IMR-90 (cell line): ENCODE results near the gene CEP295NL. TPM values are rescaled to one million over a fixed set of nuclear protein-coding genes. Genes with fewer than 3 reads are reported as not detected.

Source experiments
- ATAC-seq: fragments of 200-7000 bp; cut with Tn5 transposase; 2 replicates; pipeline ENCODE4 v1.9.1; 2020; ENCODE audit warnings: low read depth, mild to moderate bottlenecking, moderate library complexity
- Bru-seq: library from RNA; stranded (reverse); fragments of 400-500 nt; gene quantifications from one replicate; lab custom pipeline; 2021; lab: Mats Ljungman, UMichigan
- BruChase-seq, 2 experiments: library from RNA; stranded (reverse); fragments of 400-500 nt; gene quantifications; one replicate each; lab custom pipeline; 2021; lab: Mats Ljungman, UMichigan
- BruUV-seq: library from RNA; stranded (reverse); fragments of 400-500 nt; replicated peaks from 2 replicates; lab custom pipeline; 2021; lab: Mats Ljungman, UMichigan
- CTCF ChIA-PET: fragments of 300-600 bp; formaldehyde crosslinking; extraction: SDS; loops from one replicate; lab custom pipeline; 2021; ENCODE audit warnings: antibody characterized with exemption; lab: Yijun Ruan, JAX
- POLR2A ChIA-PET: fragments of 300-600 bp; sonication (Branson Sonifier 250); formaldehyde crosslinking; loops from one replicate; lab custom pipeline; 2022; ENCODE audit warnings: antibody characterized with exemption; ENCODE audit not compliant: unreplicated experiment; lab: Charles Lee
- DNase-seq: peaks from one replicate; pipeline ENCODE4 v3.0.0; 2013
- H2AFZ ChIP-seq: replicated peaks from 2 replicates; pipeline ENCODE3; 2013; ENCODE audit warnings: low read length, mild to moderate bottlenecking; ENCODE audit not compliant: poor library complexity
- H2AK5ac ChIP-seq: 2 replicates; pipeline ENCODE4 v1.6.1; 2013; ENCODE audit warnings: low read depth, low read length, inconsistent platforms
- H2AK9ac ChIP-seq: replicated peaks from 2 replicates; pipeline ENCODE3; 2013; ENCODE audit warnings: mild to moderate bottlenecking, low read depth, low read length, moderate library complexity; ENCODE audit not compliant: poor library complexity
- H2BK120ac ChIP-seq: 2 replicates; pipeline ENCODE4 v1.6.1; 2013; ENCODE audit warnings: low read depth, low read length, inconsistent platforms
- H2BK15ac ChIP-seq: 3 replicates; pipeline ENCODE4 v1.6.1; 2013; ENCODE audit warnings: low read depth, low read length, inconsistent platforms
- H2BK20ac ChIP-seq: 2 replicates; pipeline ENCODE4 v1.6.1; 2013; ENCODE audit warnings: low read depth, mild to moderate bottlenecking, inconsistent platforms, low read length, moderate library complexity
- H2BK5ac ChIP-seq: 2 replicates; pipeline ENCODE4 v1.6.1; 2013; ENCODE audit warnings: mild to moderate bottlenecking, low read depth, low read length, inconsistent platforms; ENCODE audit not compliant: poor library complexity, severe bottlenecking
- H3K14ac ChIP-seq: replicated peaks from 2 replicates; pipeline ENCODE4 v1.6.1; 2013; ENCODE audit warnings: low read depth, low read length, inconsistent platforms
- H3K18ac ChIP-seq: 2 replicates; pipeline ENCODE4 v1.6.1; 2013; ENCODE audit warnings: low read depth, low read length, control low read depth
- H3K23ac ChIP-seq: 2 replicates; pipeline ENCODE4 v1.6.1; 2013; ENCODE audit warnings: low read depth, low read length, inconsistent platforms
- H3K27ac ChIP-seq: 2 replicates; pipeline ENCODE4 v1.5.1; 2013; ENCODE audit warnings: mild to moderate bottlenecking, control low read depth, low read length; ENCODE audit not compliant: insufficient read depth
- H3K27me3 ChIP-seq: 2 replicates; pipeline ENCODE4 v1.6.1; 2013; ENCODE audit warnings: low read length; ENCODE audit not compliant: control insufficient read depth, insufficient read depth
- H3K36me3 ChIP-seq: 2 replicates; pipeline ENCODE4 v1.6.1; 2013; ENCODE audit warnings: low read length, mixed read lengths; ENCODE audit not compliant: control insufficient read depth, insufficient read depth
- H3K4ac ChIP-seq: 2 replicates; pipeline ENCODE4 v1.6.1; 2013; ENCODE audit warnings: low read depth, low read length, inconsistent platforms
- H3K4me1 ChIP-seq: 2 replicates; pipeline ENCODE4 v1.6.1; 2013; ENCODE audit warnings: low read length, mixed read lengths; ENCODE audit not compliant: control insufficient read depth, insufficient read depth
- H3K4me2 ChIP-seq: 2 replicates; pipeline ENCODE4 v1.6.1; 2013; ENCODE audit warnings: low read depth, mild to moderate bottlenecking, control low read depth, low read length, moderate library complexity
- H3K4me3 ChIP-seq: 2 replicates; pipeline ENCODE4 v1.5.1; 2013; ENCODE audit warnings: low read depth, mild to moderate bottlenecking, control low read depth, low read length, moderate library complexity; ENCODE audit not compliant: insufficient read depth
- H3K56ac ChIP-seq: 2 replicates; pipeline ENCODE4 v1.6.1; 2013; ENCODE audit warnings: low read length, inconsistent platforms; ENCODE audit not compliant: insufficient read depth; ENCODE audit errors: extremely low read depth
- H3K79me1 ChIP-seq, 2 experiments: 2 replicates each; pipeline ENCODE4 v1.6.1; 2013; ENCODE audit warnings: low read length in 2 of 2, inconsistent platforms in 1 of 2, low read depth in 1 of 2
- H3K9ac ChIP-seq: 2 replicates; pipeline ENCODE4 v1.6.1; 2013; ENCODE audit warnings: low read depth, low read length, control low read depth
- H3K9me1 ChIP-seq: 2 replicates; pipeline ENCODE4 v1.6.1; 2013; ENCODE audit warnings: low read length, inconsistent platforms; ENCODE audit not compliant: insufficient read depth
- H3K9me3 ChIP-seq: 2 replicates; pipeline ENCODE4 v1.6.1; 2013; ENCODE audit warnings: low read length; ENCODE audit not compliant: control insufficient read depth, insufficient read depth
- H4K20me1 ChIP-seq: 2 replicates; pipeline ENCODE4 v1.6.1; 2013; ENCODE audit warnings: low read length, inconsistent platforms; ENCODE audit not compliant: insufficient read depth
- H4K5ac ChIP-seq: 2 replicates; pipeline ENCODE4 v1.6.1; 2013; ENCODE audit warnings: mild to moderate bottlenecking, low read depth, low read length, control low read depth
- H4K8ac ChIP-seq, 2 experiments: 2 replicates each; pipeline ENCODE4 v1.6.1; 2013; ENCODE audit warnings: low read depth in 2 of 2, low read length in 2 of 2, control low read depth in 1 of 2, inconsistent platforms in 1 of 2
- H4K91ac ChIP-seq: 2 replicates; pipeline ENCODE4 v1.6.1; 2013; ENCODE audit warnings: low read depth, low read length, inconsistent platforms; ENCODE audit not compliant: insufficient read depth
- BHLHE40 ChIP-seq: fragments of 150-350 bp; IDR thresholded peaks from 2 replicates; pipeline ENCODE4 v1.6.1; 2016; ENCODE audit warnings: mild to moderate bottlenecking, low read depth, low read length
- CEBPB ChIP-seq: IDR thresholded peaks from 2 replicates; pipeline ENCODE4 v1.6.1; 2012; ENCODE audit warnings: low read depth, low read length, improper control_type of control experiment
- CHD1 ChIP-seq: IDR thresholded peaks from 2 replicates; pipeline ENCODE4 v1.6.1; 2012; ENCODE audit warnings: low read depth, low read length, improper control_type of control experiment
- CTCF ChIP-seq: conservative IDR thresholded peaks from 2 replicates; pipeline ENCODE4 v1.5.1; 2012; ENCODE audit warnings: mild to moderate bottlenecking, low read depth, low read length, improper control_type of control experiment
- FOS ChIP-seq: fragments of 150-350 bp; IDR thresholded peaks from 2 replicates; pipeline ENCODE4 v1.6.1; 2016; ENCODE audit warnings: low read depth, low read length
- MAFK ChIP-seq: IDR thresholded peaks from 2 replicates; pipeline ENCODE4 v1.6.1; 2012; ENCODE audit warnings: low read depth, low read length, improper control_type of control experiment
- MAZ ChIP-seq: IDR thresholded peaks from 2 replicates; pipeline ENCODE4 v1.6.1; 2012; ENCODE audit warnings: low read depth, mild to moderate bottlenecking, low read length, improper control_type of control experiment, moderate library complexity, borderline replicate concordance
- MXI1 ChIP-seq: IDR thresholded peaks from 2 replicates; pipeline ENCODE4 v1.6.1; 2012; ENCODE audit warnings: low read depth, mild to moderate bottlenecking, low read length, moderate library complexity, borderline replicate concordance
- NFE2L2 ChIP-seq: fragments of 150-350 bp; IDR thresholded peaks from 2 replicates; pipeline ENCODE4 v1.6.1; 2016; ENCODE audit warnings: low read depth, mild to moderate bottlenecking, low read length
- POLR2A ChIP-seq: IDR thresholded peaks from 2 replicates; pipeline ENCODE4 v1.6.1; 2012; ENCODE audit warnings: mild to moderate bottlenecking, low read depth, low read length
- RAD21 ChIP-seq: IDR thresholded peaks from 2 replicates; pipeline ENCODE4 v1.6.1; 2012; ENCODE audit warnings: low read length, improper control_type of control experiment
- RCOR1 ChIP-seq: IDR thresholded peaks from 2 replicates; pipeline ENCODE4 v1.6.1; 2012; ENCODE audit warnings: mild to moderate bottlenecking, low read length, improper control_type of control experiment; ENCODE audit not compliant: insufficient replicate concordance
- USF2 ChIP-seq: fragments of 150-350 bp; IDR thresholded peaks from 2 replicates; pipeline ENCODE4 v1.6.1; 2017; ENCODE audit warnings: mild to moderate bottlenecking, antibody characterized with exemption, low read length, low read depth
- WGBS, 2 experiments: methylation state at CpG; one replicate each; pipeline versions ENCODE4 v1.1.5 to v1.1.7; 2013; ENCODE audit warnings: missing lambda C conversion rate in 2 of 2; ENCODE audit not compliant: insufficient read length in 1 of 2; ENCODE audit errors: extremely low coverage in 2 of 2; 5-methylcytosine and 5-hydroxymethylcytosine counted together
- dilution Hi-C: fragments of 300-500 bp; cut with HindIII; formaldehyde crosslinking; loops from one replicate; pipeline ENCODE4 v1.14.3; 2018; ENCODE audit warnings: low sequenced_read_pairs; ENCODE audit not compliant: unreplicated experiment
- in situ Hi-C: fragments of 300-500 bp; cut with MboI; formaldehyde crosslinking; loops from 3 replicates; pipeline ENCODE4 v1.14.3; 2019; ENCODE audit warnings: low sequenced_read_pairs, inconsistent platforms, mixed read lengths
- intact Hi-C: fragments of 100-400 bp; cut with micrococcal nuclease; formaldehyde crosslinking; loops from 2 replicates; pipeline ENCODE4 v1.10.0; 2022
- long read RNA-seq: library from polyadenylated mRNA; unstranded; transcript quantifications from one replicate; pipeline ENCODE4 v2.0.0, GENCODE V29; 2021; ENCODE audit not compliant: unreplicated experiment
- polyA plus RNA-seq, 3 experiments: library from polyadenylated mRNA; depleted of rRNA; stranded (reverse); fragments of >200 nt; gene quantifications; 2 replicates each; pipeline ENCODE4 v1.2.3, GENCODE V29; 2012; ENCODE audit warnings: low replicate concordance in 1 of 3
- total RNA-seq: library from RNA; depleted of rRNA; stranded (reverse); fragments of >200 nt; gene quantifications from 2 replicates; pipeline ENCODE4 v1.2.3, GENCODE V29; 2012; rRNA removed

Gene CEP295NL, protein sequence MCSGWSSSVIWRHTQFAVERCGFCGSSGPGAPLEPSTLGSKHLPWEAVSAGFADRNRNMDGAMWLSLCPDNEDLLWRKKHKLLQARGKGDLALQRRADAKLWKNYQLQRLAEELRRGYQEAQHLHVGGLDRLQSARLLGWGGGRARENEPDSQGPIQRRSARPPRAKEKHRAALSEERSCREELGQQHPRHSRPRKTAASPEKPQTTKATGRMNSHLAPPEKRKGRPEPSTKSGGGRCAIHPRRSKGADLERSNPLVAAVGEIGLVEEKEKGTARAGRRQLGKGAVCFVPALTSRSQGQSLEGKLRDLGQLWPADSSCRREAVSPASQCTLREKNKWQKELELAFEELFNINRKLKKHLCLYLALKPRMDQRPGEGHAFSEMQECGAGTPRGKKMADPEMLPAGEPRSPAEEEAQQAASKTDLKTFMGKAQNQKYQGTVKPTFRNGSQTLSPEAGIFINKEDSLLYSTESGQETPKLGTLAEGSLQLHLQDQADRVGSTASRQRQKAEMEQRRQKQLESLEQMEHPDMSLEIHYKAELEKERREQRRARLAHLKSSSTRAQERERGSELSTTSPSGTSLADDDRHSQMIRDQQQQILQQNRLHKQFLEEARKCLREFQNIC
- total RNA-seq, result 0.56 and 0.72 TPM in 2 replicates
- 0.11 and 0.31 TPM in 2 replicates for polyA plus RNA-seq (2012; rRNA removed)
- 0.09 and 0.15 TPM in 2 replicates for polyA plus RNA-seq (2012; cell fraction: cytosol; rRNA removed)
- polyA plus RNA-seq (2012; cell fraction: nucleus; rRNA removed; ENCODE audit: low replicate concordance), result 1.1 and 1.2 TPM in 2 replicates
- Bru-seq, nascent RNA, result percentile 98 among the genes with signal in this experiment
- BruChase-seq, experiment 1, labeled RNA remaining after a 6-hour chase, result percentile 99 among the genes with signal in this experiment
- BruChase-seq, experiment 2, labeled RNA remaining after a 2-hour chase, result percentile 97 among the genes with signal in this experiment
- long read RNA-seq, result 0 reads

- Histone ChIP-seq H3K23ac (no peak within 1 kb of the TSS), H2BK15ac (no peak within 1 kb of the TSS), H3K56ac (no peak within 1 kb of the TSS), H2AFZ (no peak within 1 kb of the TSS), H3K18ac (no peak within 1 kb of the TSS), H4K20me1 (peaks cover 94% of the 10 kb centered on the region), H3K27ac (no peak within 1 kb of the TSS), H3K4me1 (peaks cover 17% of the 10 kb centered on the region), H2BK120ac (no peak within 1 kb of the TSS), H2BK20ac (no peak within 1 kb of the TSS), H4K91ac (no peak within 1 kb of the TSS), H2AK9ac (peak within 1 kb of the TSS; percentile 60), H3K9ac (no peak within 1 kb of the TSS), H2AK5ac (no peak within 1 kb of the TSS), H4K8ac (no peak within 1 kb of the TSS), H3K4me3 (no peak within 1 kb of the TSS), H3K79me1 (peaks cover 28 to 89% of the 10 kb centered on the region in 2 experiments), H3K36me3 (peaks cover 31% of the 10 kb centered on the region), H3K4ac (peak within 1 kb of the TSS; percentile 16; the same call in 1 of the 2 replicates), H3K4me2 (no peak within 1 kb of the TSS), H4K5ac (no peak within 1 kb of the TSS), H3K14ac (no peak within 1 kb of the TSS), H3K27me3 (no peaks in the 10 kb centered on the region), H2BK5ac (no peak within 1 kb of the TSS), H3K9me3 (no peaks in the 10 kb centered on the region), H3K9me1 (peaks cover 42% of the 10 kb centered on the region)
- WGBS, 2 experiments, result 66% methylated on average over 7 of the region's 17 CpGs; no CpG with 5 or more reads in 1 of the 2 experiments
- ATAC-seq (peak; percentile 13; the same call in 1 of the 2 replicates), DNase-seq (peak; percentile 63)
- in situ Hi-C loops, result no loop called here
- CTCF ChIA-PET, result no interaction called here
- POLR2A ChIA-PET, result no interaction called here
- dilution Hi-C loops, result no loop called here
- intact Hi-C loops, result no loop called here
- BruUV-seq, result no TSS peak
- no peak for TF ChIP-seq NFE2L2
- TF ChIP-seq FOS, result no peak
- TF ChIP-seq MXI1, result no peak
- no peak for TF ChIP-seq POLR2A
- no peak for TF ChIP-seq CTCF
- no peak for TF ChIP-seq BHLHE40
- TF ChIP-seq CEBPB, result no peak
- no peak for TF ChIP-seq USF2
- TF ChIP-seq MAFK, result no peak
- TF ChIP-seq MAZ, result no peak
- TF ChIP-seq RAD21, result no peak
- no peak for TF ChIP-seq RCOR1
- no peak for TF ChIP-seq CHD1
These were observed at the start of gene CEP295NL for GRCh38 chr17:78903101-78903779. Gene CEP295NL, minus strand, starts transcription at chr17:78903201. Its CDS starts 1,373 bp downstream, at chr17:78901828.
